GM12878 (cell line): ENCODE data around the gene SGSM2. TPM values are rescaled to one million over a fixed set of nuclear protein-coding genes. Genes with fewer than 3 reads are reported as not detected.

ENCODE experiments used
- ATAC-seq: fragments of 200-7000 bp; cut with Tn5 transposase; 3 replicates; pipeline ENCODE4 v1.9.1; 2020; ENCODE audit warnings: mild to moderate bottlenecking, moderate library complexity
- BruUV-seq: library from RNA; stranded (reverse); fragments of 400-500 nt; replicated peaks from 2 replicates; lab custom pipeline; 2021; lab: Mats Ljungman, UMichigan
- CTCF ChIA-PET: fragments of 300-600 bp; sonication (Branson Sonifier 250); formaldehyde crosslinking; extraction: SDS; loops from one replicate; lab custom pipeline; 2021; ENCODE audit warnings: inconsistent platforms; lab: Yijun Ruan, JAX
- POLR2A ChIA-PET: fragments of 350-600 bp; formaldehyde crosslinking; extraction: SDS; loops from one replicate; lab custom pipeline; 2021; ENCODE audit warnings: inconsistent platforms; lab: Charles Lee
- RAD21 ChIA-PET: fragments of 300-600 bp; sonication (Branson Sonifier 250); formaldehyde crosslinking; loops from one replicate; lab custom pipeline; 2023; ENCODE audit warnings: antibody characterized with exemption; ENCODE audit not compliant: unreplicated experiment; lab: Charles Lee
- SMC1A ChIA-PET: fragments of 300-600 bp; sonication (Branson Sonifier 250); formaldehyde crosslinking; loops from one replicate; lab custom pipeline; 2023; ENCODE audit not compliant: unreplicated experiment, uncharacterized antibody; lab: Charles Lee
- DNase-seq: peaks from one replicate; pipeline ENCODE4 v3.0.0-alpha.2; 2011; ENCODE audit warnings: low read depth, low spot score
- FAIRE-seq: peaks from 3 replicates; lab custom pipeline; 2011; peaks lifted over from hg19 to GRCh38; lab: Jason Lieb, UNC
- H2AFZ ChIP-seq: 2 replicates; pipeline ENCODE4 v1.6.0; 2011; ENCODE audit warnings: low read depth, low read length, control low read depth; ENCODE audit not compliant: control insufficient read depth
- H3K27ac ChIP-seq: 2 replicates; pipeline ENCODE4 v1.5.1; 2011; ENCODE audit warnings: control low read depth; ENCODE audit not compliant: control insufficient read depth, insufficient read depth
- H3K27me3 ChIP-seq, 2 experiments: replicated peaks in 1 of 2; 2 replicates each; pipeline versions ENCODE4 v1.6.0 to v1.6.1; 2011; ENCODE audit warnings: low read length in 1 of 2; ENCODE audit not compliant: control insufficient read depth in 2 of 2, insufficient read depth in 2 of 2
- H3K36me3 ChIP-seq, 2 experiments: 2 replicates each; pipeline ENCODE4 v1.5.1; 2011; ENCODE audit warnings: low read length in 1 of 2; ENCODE audit not compliant: control insufficient read depth in 2 of 2, insufficient read depth in 2 of 2
- H3K4me1 ChIP-seq: 2 replicates; pipeline ENCODE4 v1.6.1; 2011; ENCODE audit warnings: mild to moderate bottlenecking, low read length, moderate library complexity, mixed read lengths; ENCODE audit not compliant: control insufficient read depth, insufficient read depth
- H3K4me2 ChIP-seq: 2 replicates; pipeline ENCODE4 v1.6.0; 2011; ENCODE audit warnings: control low read depth; ENCODE audit not compliant: control insufficient read depth, insufficient read depth
- H3K4me3 ChIP-seq: fragments of 200-600 bp; sonication (generic); 2 replicates; pipeline ENCODE4 v1.5.1; 2016
- H3K79me2 ChIP-seq: 2 replicates; pipeline ENCODE4 v1.6.0; 2011; ENCODE audit warnings: low read length; ENCODE audit not compliant: control insufficient read depth, insufficient read depth
- H3K9ac ChIP-seq: 2 replicates; pipeline ENCODE4 v1.8.0; 2011; ENCODE audit warnings: low read length, control low read depth, mixed read lengths; ENCODE audit not compliant: control insufficient read depth, insufficient read depth
- H3K9me3 ChIP-seq: replicated peaks from 3 replicates; pipeline ENCODE4 v1.5.1; 2011; ENCODE audit warnings: mild to moderate bottlenecking, low read length; ENCODE audit not compliant: control insufficient read depth, insufficient read depth
- H4K20me1 ChIP-seq: 2 replicates; pipeline ENCODE4 v1.6.0; 2011; ENCODE audit not compliant: control insufficient read depth, insufficient read depth
- ASH2L ChIP-seq: fragments of 300-600, 200-600 bp; sonication (generic); IDR thresholded peaks from 2 replicates; pipeline ENCODE4 v1.6.1; 2017; ENCODE audit warnings: low read depth, mild to moderate bottlenecking, borderline replicate concordance
- CEBPZ ChIP-seq: fragments of 150-350 bp; IDR thresholded peaks from 2 replicates; pipeline ENCODE4 v1.6.1; 2016; ENCODE audit warnings: low read depth, low read length
- FOS ChIP-seq: IDR thresholded peaks from 3 replicates; pipeline ENCODE4 v1.6.1; 2011; ENCODE audit warnings: borderline replicate concordance; ENCODE audit not compliant: insufficient read length; ENCODE audit errors: extremely low read depth
- HDAC6 ChIP-seq: fragments of 200-600 bp; sonication (generic); IDR thresholded peaks from one replicate; pipeline ENCODE4 v1.8.0; 2017; ENCODE audit warnings: antibody characterized with exemption; ENCODE audit not compliant: unreplicated experiment
- HDGF ChIP-seq: fragments of 450-650 bp; IDR thresholded peaks from 2 replicates; pipeline ENCODE4 v1.6.1; 2016; ENCODE audit warnings: antibody characterized with exemption
- IKZF2 ChIP-seq, 2 experiments: fragments of 450-650 bp; IDR thresholded peaks; 2 replicates each; pipeline ENCODE4 v1.6.1; 2017; ENCODE audit warnings: mild to moderate bottlenecking in 2 of 2, moderate library complexity in 2 of 2
- MYB ChIP-seq: fragments of 150-350 bp; IDR thresholded peaks from 2 replicates; pipeline ENCODE4 v1.6.1; 2014; ENCODE audit warnings: mild to moderate bottlenecking, low read depth, low read length, borderline replicate concordance
- NFXL1 ChIP-seq: fragments of 450-650 bp; IDR thresholded peaks from 2 replicates; pipeline ENCODE4 v1.6.1; 2017; ENCODE audit warnings: antibody characterized with exemption, mild to moderate bottlenecking, borderline replicate concordance
- PBX3 ChIP-seq: IDR thresholded peaks from 2 replicates; pipeline ENCODE4 v1.6.1; 2011; ENCODE audit warnings: mild to moderate bottlenecking, low read depth, low read length, moderate library complexity; ENCODE audit not compliant: insufficient replicate concordance
- SMAD1 ChIP-seq: fragments of 450-650 bp; IDR thresholded peaks from 2 replicates; pipeline ENCODE4 v1.6.1; 2018; ENCODE audit warnings: mild to moderate bottlenecking, low read depth; ENCODE audit not compliant: partially characterized antibody
- SMC3 ChIP-seq: IDR thresholded peaks from 2 replicates; pipeline ENCODE4 v1.6.1; 2011; ENCODE audit warnings: low read length, improper control_type of control experiment, borderline replicate concordance
- TCF12 ChIP-seq: IDR thresholded peaks from 2 replicates; pipeline ENCODE4 v1.6.1; 2011; ENCODE audit warnings: low read depth, mild to moderate bottlenecking, low read length
- YY1 ChIP-seq: IDR thresholded peaks from 2 replicates; pipeline ENCODE4 v1.6.1; 2011; ENCODE audit warnings: low read depth, mild to moderate bottlenecking, low read length
- WGBS: methylation state at CpG from one replicate; pipeline ENCODE4 v1.1.6; 2016; ENCODE audit warnings: low lambda C conversion rate; ENCODE audit not compliant: insufficient replicate concordance, insufficient coverage; ENCODE audit errors: missing lambda C conversion rate; 5-methylcytosine and 5-hydroxymethylcytosine counted together
- in situ Hi-C: fragments of 300-500 bp; cut with MboI; formaldehyde crosslinking; loops from 9 replicates; pipeline ENCODE4 v1.14.3; 2018; ENCODE audit warnings: mixed read lengths
- intact Hi-C: fragments of 100-400 bp; cut with micrococcal nuclease; formaldehyde crosslinking; loops from one replicate; pipeline ENCODE4 v1.14.2; 2022; ENCODE audit not compliant: unreplicated experiment
- polyA plus RNA-seq, 11 experiments: library from polyadenylated mRNA; depleted of rRNA in 4 of 11; unstranded in 6 of 11; stranded (reverse) in 5 of 11; fragments of >200 nt; fragmentation: Nextera tagmentation in 4 of 11; fragmentation: Illumina TruSeq in 1 of 11; extraction: Ambion mirVana in 4 of 11; extraction: Trizol in 1 of 11; gene quantifications; 1 replicate in 1 of 11; 2 replicates in 10 of 11; pipeline versions ENCODE4 v1.2.1 to v1.2.3, GENCODE V29; 2011 to 2016; ENCODE audit warnings: inconsistent platforms in 2 of 11, missing spikeins in 2 of 11, low read depth in 1 of 11
- total RNA-seq, 4 experiments: library from RNA; depleted of rRNA in 3 of 4; stranded (reverse); fragments of >200 nt in 3 of 4; fragmentation: Illumina TruSeq in 1 of 4; extraction: Trizol in 1 of 4; gene quantifications; 2 replicates each; pipeline versions ENCODE4 v1.2.1 to v1.2.3, GENCODE V29; 2013 to 2021

SGSM2 gene
- total and polyA plus RNA-seq, 10 of the 15 experiments (the other 5 are each of a cell fraction or from before 2014, with no cell fraction given): 0.50 to 50.9 (median 18.5) TPM

DNA sequence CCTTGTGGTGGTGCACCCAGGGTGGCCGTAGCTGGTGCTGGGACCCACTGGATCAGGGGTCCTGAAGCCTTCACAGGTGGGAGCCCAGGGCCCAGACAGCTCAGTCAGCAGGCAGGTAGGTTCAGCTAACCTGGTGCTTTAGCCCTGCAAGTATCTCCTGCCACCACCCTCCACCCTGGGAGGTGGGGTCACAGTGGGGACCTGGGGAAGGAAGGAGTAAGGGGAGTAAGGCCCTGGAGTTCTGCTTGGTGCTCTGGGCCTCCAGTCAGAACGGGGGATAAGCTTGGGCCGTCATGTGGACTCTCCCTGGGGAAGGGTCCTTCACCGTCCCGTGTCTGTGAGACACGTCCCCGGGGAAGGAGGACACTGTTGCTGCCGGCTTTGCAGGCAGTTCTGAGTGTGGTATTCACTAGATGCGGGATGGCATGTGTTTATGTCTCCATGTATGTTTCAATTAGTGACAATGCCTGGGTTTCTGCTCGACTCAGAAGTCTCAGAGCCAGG lies 20.7 kb downstream of the SGSM2 start:
- SMC1A ChIA-PET: interaction anchor here (1.0 kb wide), 1 partner anchor 24 kb away, joined by 3 read pairs; no protein-coding TSS in a partner anchor
- 62% methylated on average over 10 of the region's 10 CpGs for WGBS
- RAD21 ChIA-PET: interaction anchor here (1.0 kb wide), 1 partner anchor 25 kb away, joined by 3 read pairs; no protein-coding TSS in a partner anchor
- no peak overlapping the region for H2AFZ ChIP-seq
- no peaks in the 10 kb centered on the region; a peak in 3 of 4 replicates for H3K36me3 ChIP-seq
- no peak overlapping the region for H3K4me2 ChIP-seq
- H3K27ac ChIP-seq: no peak overlapping the region
- no peaks in the 10 kb centered on the region for H3K27me3 ChIP-seq
- POLR2A ChIA-PET: no interaction called here
- in situ Hi-C loops (no loop called here), intact Hi-C loops (no loop called here)
- DNase-seq (no peak), ATAC-seq (no peak), FAIRE-seq (no peak)
- CTCF ChIA-PET: interaction anchor here (0.6 to 0.9 kb wide), 2 partner anchors 25 to 124 kb away, joined by 3 read pairs; no protein-coding TSS in a partner anchor
- no peak overlapping the region for H3K4me3 ChIP-seq
- TF ChIP-seq HDAC6: no peak
- no peak for TF ChIP-seq SMAD1
- TF ChIP-seq ASH2L: no peak
- TF ChIP-seq MYB: no peak
- no peak for TF ChIP-seq HDGF
- TF ChIP-seq TCF12: no peak
- TF ChIP-seq CEBPZ: no peak
- TF ChIP-seq PBX3: no peak
- no peak for TF ChIP-seq FOS
- no peak for TF ChIP-seq SMC3
- TF ChIP-seq IKZF2 (IDR thresholded peaks at IDR 0.05): no peak
- TF ChIP-seq YY1: no peak
- TF ChIP-seq NFXL1: no peak
- no peak overlapping the region for H3K9ac ChIP-seq
- H3K4me1 ChIP-seq: peaks cover 11% of the 10 kb centered on the region
- no peaks in the 10 kb centered on the region for H4K20me1 ChIP-seq
- BruUV-seq: no TSS peak
- no peaks in the 10 kb centered on the region for H3K79me2 ChIP-seq
- H3K9me3 ChIP-seq: no peaks in the 10 kb centered on the region
